Stimulated activated CD8-positive, alpha-beta memory T cell treated with anti-CD3 and anti-CD28 coated beads, Interleukin-7, amount 100 ng/mL, for 48 hours (primary cell): ENCODE results near the gene ASB4.

Experiments
- DNase-seq, 2 donors: peaks; one replicate each; pipeline ENCODE4 v3.0.0-alpha.2; 2020; ENCODE audit warnings: low read depth in 1 of 2; ENCODE audit errors: extremely low read depth in 1 of 2

ASB4 gene

DNA sequence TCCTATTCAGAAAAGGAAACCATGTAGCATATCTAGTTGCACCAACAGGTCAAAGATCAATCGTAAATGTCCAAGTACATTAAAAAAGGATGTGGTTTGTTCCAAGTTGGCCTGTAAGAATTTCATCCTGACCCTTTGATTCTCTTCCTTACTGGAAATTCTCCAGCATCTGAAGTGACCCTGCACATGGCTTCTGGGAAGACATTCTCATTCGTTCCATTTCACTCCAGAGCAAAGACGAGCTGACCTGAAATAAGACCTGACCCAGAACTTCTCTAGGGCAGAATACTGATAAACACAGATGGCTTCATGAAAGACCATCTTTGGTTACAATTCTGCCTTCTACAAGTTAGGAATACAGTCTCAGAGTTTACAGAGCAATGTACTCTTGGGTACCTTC is 39.8 kb downstream of the ASB4 start:
- no peak for DNase-seq

DNA sequence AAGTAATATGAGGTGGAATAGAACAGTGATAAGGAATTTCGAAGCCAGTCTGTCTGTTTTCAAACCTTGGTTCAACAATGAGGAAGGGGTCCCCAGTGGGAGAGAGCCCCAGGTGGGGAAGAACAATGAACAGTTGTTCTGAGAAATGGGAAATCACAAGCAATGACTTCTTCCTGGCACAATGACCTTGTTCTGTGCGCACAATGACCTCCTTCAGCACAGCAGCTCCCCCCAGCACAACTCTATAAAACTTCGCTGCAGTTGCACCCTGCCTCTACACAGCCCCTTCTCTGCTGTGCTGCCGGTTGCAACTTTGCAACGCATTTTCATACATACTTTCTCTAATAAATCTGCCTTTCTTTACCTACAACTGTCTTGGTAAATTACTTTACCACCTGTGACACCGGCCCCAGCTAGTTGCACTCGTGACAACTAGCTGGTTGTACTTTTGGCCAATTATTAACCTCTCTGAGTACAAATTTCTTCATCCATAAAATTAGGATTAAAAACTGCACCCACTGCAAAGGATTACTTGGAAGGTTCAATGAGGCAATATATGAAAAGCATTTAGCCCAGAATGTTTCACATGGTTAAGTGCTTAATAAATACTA is 40.5 kb downstream of the ASB4 start:
- DNase-seq, result no peak

DNA sequence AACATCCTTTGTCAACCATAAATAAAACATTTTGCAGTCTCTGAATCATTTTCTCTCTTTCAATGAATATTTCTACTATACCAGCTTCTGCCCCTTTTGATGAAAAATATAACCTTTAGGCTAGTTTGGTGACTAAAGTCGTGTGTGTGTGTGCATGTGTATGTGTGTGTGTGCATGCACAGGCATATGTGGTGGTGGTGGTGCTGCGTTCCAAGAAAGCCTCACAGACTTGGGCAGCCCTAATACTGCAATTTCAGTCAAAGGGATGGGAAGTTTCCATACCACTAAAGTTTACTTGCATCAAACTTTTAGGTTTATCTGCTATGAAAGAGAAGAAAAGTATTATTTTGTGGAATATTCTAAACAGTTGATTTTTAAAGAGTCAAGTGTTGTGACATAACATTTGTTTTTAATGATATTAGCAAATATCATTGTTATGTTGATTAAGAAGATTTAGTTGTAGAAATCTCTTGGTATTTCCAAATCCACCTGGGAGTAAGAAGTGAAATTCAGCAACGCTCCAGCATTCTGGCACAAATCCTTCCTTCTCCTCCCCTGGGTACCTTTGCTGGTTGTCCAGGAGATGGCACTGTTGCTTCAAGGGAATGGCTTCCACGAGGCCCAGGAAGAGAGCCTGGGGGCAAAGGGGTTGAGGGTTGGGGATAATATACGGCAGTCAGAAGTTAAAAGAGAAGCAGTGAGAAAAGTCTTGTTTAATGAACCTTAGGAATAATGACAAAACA is 41.5 kb downstream of the ASB4 start:
- no peak for DNase-seq

DNA sequence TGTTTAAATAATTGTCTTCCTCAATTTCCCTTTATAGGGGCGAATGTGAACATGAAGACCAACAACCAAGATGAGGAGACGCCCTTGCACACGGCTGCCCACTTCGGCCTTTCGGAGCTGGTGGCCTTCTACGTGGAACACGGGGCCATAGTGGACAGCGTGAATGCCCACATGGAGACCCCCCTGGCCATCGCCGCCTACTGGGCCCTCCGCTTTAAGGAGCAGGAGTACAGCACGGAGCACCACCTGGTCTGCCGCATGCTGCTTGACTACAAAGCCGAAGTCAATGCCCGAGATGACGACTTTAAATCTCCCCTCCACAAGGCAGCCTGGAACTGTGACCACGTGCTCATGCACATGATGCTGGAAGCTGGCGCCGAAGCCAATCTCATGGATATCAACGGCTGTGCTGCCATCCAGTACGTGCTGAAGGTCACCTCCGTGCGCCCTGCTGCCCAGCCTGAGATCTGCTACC is 42.1 kb downstream of the ASB4 start:
- no peak for DNase-seq

DNA sequence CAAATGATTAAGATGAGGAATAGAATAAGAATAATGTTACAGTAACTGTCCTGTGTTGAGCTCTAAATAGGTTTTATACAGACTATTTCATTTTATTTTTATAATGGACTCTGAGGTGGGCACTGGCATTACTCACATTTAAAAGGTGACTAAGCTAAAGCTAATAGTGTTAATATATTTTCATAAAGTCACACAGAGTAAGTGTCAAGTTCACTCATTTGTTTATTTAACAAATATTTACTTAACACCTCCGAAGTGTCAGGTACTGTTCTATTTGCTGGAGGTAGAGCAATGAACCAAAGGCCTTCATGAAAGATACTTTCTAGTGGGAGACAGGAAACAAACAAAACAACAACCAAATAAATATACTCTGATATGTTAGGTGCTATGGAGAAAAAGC is 44.0 kb downstream of the ASB4 start:
- no peak for DNase-seq

DNA sequence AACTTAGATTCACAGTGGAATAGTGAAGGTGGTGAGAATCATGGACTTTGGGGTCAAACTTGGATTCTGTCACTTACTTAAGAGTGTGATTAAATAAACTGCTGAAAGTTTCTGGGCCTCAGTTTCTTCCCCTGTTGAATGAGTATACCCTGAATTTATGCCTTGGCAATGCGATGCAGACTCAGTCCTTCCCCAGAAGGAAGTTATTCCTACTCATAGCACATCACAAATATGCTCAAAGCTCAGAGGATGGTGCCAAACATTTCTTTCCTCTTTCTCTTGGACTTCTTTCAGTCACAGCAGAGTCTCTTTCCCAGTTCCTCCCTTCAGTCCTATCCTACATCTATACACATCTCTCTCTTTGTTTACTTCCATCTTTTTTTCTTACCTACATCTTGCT is 45.1 kb downstream of the ASB4 start:
- no peak for DNase-seq

DNA sequence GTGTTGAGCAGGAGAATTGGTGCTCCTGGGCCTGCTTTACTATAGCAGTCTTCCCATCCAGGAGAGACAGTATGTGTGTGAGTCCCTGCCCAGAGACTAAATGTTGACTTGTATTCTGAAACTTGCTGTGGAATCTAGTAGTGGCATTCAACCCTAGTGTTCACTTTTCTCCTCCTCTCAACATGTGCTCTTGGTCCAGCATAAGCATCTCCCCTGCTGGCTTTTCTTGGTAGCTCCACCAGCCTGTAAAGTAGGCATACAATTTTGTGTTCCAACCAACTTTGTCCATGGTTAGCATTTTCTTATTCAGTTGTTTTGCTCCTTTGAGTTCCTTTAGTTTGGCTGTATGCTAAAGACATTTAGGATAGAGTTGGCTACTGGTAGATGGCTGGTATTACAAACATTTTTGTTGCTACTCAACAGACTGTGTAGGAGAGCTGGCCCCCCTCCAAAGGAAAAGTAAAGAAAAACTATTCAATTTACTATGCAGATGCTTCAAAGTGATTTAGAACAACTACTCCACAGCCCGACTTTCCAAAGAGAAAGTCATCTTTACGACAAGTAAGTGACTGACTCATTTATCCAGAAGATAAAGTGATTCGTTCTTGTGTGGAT is 46.0 kb downstream of the ASB4 start:
- DNase-seq, result no peak

DNA sequence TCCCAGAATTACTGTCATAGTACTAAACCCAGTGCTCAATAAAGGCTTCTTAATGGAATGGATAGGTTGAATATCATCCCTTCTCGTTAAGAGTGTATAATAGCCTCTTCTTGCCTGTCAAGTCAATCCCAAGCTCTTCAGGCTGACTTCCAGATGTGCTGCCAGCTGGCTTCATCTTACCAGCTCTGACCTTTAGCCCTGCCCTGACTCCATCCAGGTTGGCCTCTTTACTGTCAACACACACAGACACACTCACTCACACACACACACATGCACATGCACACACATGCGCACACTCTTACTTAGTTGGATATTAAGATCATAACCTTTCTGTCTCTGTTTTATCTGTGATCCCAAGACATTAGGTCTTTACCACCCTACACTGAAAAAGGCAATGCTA is 49.1 kb downstream of the ASB4 start:
- DNase-seq, result no peak

DNA sequence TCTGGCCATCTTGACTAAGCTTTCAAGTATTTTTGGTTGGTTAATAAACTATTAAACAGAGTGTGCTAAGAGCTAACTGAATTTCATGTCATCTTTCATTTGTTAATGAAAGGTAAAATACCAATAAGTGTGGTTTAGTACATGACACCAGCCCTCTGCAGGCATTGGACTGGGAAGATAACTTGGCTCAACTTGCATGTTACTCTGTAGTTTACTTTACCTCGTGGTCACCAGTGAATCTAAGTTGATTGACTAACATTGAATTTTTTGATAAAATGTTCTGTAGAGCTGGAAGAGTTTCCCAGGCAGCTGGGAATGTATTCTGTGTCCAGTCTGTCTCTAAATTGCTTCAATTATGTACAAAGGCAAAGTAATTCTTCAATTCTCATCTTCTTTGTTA is 49.9 kb downstream of the ASB4 start:
- DNase-seq, result no peak

DNA sequence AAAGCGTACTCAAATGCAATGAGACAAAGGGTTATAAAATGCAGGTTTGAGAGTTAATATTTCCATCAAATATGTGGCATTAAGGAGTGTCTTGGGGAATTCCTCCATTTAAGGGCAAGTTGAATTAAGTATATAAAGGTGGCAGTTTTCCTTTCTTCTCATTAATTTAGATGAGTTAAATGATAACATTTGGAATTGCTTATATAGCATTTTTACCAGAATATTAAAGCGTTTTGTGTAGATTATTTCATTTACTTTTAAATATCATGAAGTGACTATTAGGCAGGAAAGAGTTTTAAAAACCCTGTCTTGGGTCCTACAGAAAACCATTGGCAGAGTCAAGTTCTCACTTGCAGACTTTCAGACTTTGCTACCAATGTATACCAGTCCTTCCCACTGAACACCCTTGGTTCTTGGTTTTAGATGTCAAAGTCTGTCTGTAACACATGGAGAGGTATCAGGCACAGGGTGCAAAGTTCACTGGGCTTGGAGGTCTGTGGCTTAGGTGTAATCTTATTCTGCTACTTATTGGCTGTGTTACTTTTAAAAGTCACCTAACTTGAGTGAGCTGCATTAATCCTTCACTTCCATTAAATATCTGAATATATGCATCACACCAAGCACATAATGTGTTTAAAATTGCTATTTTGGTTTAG is 51.0 kb downstream of the ASB4 start:
- no peak for DNase-seq

DNA sequence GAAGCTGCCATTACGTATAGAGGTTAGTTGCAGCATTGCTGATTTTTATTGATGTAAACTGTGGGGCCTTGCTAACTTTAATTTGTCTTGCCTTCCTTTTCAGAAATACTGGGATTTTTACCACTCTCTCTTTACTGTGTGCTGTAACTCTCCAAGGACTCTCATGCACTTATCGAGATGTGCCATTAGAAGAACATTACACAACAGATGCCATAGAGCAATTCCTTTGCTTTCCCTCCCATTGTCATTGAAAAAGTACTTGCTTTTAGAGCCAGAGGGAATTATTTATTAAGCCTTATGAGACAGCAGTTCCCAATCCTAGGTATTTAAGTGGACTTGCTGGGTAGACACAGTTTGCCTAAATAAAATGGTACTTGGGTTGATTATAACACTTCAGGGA is 51.7 kb downstream of the ASB4 start:
- no peak for DNase-seq

DNA sequence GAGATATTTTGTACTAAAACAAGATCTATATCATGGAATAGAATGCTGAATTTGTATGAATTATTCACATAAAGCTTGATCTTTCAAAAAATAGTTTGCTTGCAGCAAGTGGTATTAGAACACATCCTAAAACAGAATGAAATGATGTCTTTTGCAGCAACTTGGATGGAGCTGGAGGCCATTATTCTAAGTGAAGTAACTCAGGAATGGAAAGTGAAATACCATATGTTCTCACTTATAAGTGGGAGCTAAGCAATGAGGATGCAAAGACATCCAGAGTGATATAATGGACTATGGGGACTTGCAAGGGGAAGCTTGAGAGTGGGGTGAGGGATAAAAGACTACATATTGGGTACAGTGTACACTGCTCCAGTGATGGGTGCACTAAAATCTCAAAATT is 53.7 kb downstream of the ASB4 start:
- DNase-seq, result no peak

DNA sequence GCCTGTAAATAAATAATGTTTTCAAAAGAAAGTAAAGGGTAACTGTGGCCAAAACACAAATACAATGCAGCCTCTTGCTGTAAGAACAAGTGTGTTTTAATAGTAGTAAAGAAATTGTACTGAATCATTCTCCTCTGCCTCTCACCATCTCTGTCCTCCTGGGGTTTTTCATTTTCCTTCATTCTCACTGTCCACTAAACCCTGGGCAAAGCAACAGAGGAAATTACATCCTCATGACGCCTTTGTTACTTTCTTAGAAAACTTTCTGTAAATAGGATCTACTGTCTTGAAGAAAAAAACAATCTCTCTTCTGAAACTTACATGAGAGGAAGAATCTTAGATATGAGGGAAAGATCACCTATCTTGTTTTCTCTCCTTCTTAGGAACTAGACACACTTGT is 54.6 kb downstream of the ASB4 start:
- no peak for DNase-seq

DNA sequence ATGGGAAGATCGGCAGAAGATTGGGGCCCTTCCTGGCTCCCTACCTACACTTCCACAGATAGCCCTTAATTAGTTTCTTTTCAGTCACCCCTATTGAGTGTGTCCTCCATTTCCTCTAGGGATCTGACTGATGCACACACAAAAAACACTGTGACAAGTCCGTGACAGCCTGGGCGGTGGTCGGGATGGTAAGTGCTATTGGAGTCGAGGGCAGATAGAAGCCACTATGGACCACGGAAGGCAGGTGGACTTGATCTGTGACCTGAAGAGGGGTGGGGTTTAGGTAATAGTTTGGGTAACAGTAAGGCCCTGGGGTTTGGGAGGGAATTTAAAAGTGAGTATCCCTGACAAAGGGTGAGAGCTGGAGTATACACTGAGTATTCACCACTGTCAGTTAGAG is 57.6 kb downstream of the ASB4 start:
- no peak for DNase-seq

DNA sequence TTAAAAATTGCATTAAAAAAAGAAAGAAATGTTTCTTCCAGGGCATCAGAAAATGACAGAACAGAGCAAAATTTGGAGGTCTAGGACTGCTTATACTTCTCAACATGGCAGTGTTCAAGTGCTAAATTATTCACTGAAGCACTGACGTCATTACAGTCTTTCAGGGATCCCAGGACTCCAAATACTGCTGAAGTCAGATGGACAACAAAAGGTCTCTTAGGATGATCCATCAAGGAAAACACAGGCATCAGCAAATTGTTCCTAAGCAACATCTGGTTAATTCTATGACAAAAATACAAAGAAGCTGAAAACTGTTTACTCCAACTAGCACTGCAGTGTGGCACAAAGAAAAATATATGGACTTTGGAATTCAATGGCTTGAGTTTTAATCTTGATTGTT is 58.4 kb downstream of the ASB4 start:
- DNase-seq, result no peak

DNA sequence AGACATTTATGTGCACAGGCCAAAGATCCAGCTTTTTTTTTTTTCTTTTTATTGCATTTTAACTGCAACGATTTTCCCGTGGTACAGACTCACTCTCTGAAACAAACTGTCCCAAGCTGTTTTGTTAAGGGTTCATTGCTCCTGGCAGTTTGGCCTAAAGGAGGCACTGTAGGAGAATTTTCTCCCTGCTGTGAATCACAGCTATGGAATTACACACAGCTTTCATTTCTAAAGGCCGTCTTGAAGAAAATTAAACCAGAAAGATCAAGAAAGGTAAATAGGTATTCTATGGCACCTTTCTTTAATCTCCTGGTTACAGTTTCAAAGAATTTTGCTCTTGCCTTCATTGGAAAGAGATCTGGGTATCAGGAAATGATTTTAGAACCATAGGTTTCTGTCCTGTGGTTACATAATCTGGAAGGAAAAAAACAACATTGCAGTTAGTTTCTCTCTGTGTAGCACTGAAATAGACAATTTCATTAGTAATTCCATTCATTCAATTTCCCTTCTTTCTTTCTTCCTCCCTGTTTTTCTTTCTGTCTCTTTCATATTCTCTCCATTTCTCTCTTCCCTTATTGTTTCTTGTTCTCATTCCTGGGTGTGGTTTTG is 59.4 kb downstream of the ASB4 start:
- no peak for DNase-seq

DNA sequence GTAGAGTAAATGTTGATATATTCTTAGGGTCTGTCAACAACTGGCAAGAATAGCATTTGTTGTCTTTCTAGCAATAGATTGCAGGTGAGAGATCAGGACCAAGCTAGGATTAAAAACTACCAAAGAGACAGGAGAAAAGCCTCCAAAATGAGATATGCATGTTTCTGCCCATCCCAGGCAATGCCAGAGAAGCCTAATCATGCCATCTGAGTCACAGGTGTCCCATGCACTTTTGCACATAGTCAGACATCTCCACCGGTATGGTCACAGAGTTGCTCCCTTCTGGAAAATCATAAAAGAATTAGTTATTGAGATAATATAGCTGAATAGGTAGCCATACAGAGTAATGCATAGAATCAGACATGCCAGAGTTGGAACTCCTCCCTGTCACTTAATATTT is 59.9 kb downstream of the ASB4 start:
- DNase-seq, result no peak

DNA sequence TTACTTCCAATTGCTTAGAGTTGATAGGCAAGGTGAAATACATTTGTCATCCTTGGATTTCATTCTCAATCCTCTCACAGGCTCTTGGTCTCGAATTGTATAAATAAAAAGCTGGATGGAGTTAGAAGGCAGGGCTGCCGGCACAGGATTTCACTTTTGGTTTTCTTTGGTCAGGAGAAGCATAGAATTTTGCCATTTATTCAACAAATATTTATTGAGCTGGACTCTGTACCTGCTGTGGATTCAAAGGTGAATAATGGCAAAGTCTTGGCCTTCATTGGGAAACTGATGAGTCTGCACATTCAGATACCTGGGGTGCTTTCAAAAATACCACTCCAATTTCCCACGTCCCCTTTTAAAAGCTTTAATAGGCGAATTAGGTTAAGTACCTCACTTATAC is 60.9 kb downstream of the ASB4 start:
- DNase-seq, result no peak

DNA sequence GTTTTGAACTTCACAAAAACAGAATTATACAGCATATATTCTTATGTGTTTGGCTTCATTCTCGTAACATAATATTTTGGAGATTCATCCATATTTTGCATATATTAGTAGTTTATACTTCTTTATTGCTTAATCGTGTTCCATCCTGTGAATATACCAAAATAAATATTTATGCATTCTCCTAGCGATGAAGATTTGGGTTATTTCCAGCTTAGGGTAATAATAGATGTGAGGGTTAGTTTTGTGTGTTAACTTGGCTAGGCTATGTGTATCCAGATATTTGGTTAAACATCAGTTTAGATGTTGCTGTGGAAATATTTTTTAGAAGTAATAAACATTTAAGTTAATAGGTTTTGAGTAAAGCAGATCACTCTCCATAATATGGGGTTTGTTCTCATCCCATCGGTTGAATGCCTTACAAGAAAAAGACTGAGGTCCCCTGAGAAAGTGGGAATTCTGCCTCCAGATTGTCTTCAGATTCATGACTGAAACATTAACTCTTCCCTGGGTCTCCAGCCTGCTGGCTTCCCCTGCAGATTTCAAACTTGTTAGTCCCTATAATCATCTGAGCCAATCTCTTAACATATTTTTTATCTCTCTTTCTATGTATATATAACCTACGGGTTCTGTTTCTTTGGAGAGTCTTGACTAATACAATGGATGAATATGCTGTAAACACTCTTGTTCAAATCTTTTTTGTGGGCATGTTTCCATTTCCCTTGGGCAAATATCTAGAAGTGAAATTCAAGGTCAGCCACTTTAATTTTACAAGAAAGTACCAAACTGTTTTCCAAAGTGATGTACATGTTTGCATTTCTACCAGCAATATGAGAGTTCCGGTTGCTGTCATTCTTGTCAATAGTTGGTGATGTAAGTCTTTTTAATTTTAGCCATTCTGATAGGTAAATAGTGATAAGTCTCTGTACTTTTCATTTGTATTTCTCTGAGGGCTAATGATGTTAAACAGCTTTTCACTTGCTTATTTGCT is 61.9 kb downstream of the ASB4 start:
- no peak for DNase-seq

DNA sequence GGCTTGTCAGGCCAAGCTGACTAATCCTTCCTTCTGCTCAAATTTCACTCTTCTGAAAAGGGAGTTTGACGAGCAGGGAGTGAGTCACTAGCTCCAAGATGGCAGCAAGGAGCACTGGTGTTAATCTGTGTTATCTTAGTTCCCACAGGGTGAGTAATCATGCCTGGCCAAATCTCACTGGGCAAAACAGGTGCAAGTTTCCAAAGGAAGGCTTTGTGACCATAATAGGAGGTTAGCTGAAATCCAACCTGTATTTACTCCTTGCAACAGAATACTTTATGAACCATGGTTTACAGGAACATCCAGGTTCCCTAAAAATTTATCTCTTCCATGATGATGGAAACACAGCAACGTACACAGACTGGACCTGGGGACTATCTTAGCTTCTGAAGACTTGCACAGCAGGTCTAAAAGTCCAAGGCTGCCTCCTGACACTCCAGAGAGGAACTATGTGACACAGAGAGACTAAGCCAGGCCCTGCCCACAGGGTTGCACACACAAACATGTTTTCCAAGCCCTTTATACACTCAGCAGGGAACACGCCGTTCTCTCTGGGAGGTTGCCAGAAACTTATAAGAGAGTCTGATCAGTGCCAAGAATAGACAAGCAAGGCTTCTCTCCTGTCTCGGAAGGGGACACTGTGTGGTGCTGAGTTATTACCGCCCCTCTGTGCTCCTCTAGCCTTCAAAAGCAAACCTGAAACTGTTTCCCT is 64.2 kb downstream of the ASB4 start:
- DNase-seq, result no peak
